Right lobe of liver (tissue), 4 donors: ENCODE results near the gene CCDC149.

ENCODE experiments used
- POLR2A ChIP-seq: fragments of 450-650 bp; IDR thresholded peaks from one replicate; pipeline ENCODE4 v1.6.1; 2017; ENCODE audit warnings: antibody characterized with exemption, mild to moderate bottlenecking
- TF ChIP-seq, protein P1 (sequence below), 4 donors: fragments of 200-600 bp in 3 of 4; fragments of 450-650 bp in 1 of 4; IDR thresholded peaks; one replicate each; pipeline versions ENCODE4 v1.5.1 to v1.8.0; 2016 to 2022; ENCODE audit warnings: antibody characterized with exemption in 4 of 4, mild to moderate bottlenecking in 2 of 4
- donor health status: DM: no; HTN: no; CAD: no.
- donor health status: DM: no; HTN: no; CAD: no.
- donor health status: DM: no; HTN: yes; CAD: no.

DNA sequence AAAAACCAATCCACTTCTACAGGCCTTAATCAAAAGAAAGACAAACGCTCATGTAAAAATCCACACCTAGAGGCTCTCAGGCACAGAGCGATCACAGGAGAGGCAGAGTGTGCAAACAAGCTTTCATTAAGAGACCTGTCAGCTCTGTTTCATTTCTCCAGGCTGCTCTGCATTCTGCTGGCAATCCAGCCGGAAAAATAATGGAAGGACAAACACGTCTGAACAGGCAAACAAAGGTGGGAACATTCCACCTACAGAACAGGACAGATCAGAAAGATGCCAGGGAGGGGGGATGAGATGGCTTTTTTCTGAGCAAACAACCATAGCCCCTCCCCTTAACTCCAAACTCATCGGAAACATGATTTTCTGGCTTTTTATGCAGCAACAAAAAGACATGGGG is 107.8 kb downstream of the CCDC149 start:
- no peak for TF ChIP-seq POLR2A
- TF ChIP-seq, protein P1, sequence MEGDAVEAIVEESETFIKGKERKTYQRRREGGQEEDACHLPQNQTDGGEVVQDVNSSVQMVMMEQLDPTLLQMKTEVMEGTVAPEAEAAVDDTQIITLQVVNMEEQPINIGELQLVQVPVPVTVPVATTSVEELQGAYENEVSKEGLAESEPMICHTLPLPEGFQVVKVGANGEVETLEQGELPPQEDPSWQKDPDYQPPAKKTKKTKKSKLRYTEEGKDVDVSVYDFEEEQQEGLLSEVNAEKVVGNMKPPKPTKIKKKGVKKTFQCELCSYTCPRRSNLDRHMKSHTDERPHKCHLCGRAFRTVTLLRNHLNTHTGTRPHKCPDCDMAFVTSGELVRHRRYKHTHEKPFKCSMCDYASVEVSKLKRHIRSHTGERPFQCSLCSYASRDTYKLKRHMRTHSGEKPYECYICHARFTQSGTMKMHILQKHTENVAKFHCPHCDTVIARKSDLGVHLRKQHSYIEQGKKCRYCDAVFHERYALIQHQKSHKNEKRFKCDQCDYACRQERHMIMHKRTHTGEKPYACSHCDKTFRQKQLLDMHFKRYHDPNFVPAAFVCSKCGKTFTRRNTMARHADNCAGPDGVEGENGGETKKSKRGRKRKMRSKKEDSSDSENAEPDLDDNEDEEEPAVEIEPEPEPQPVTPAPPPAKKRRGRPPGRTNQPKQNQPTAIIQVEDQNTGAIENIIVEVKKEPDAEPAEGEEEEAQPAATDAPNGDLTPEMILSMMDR (IDR thresholded peaks at IDR 0.05): no peak
